CD4-positive, CD25-positive, alpha-beta regulatory T cell (primary cell): Measurements from ENCODE around the gene ELAVL1. TPM values are rescaled to one million over a fixed set of nuclear protein-coding genes. Genes with fewer than 3 reads are reported as not detected.

Experiments used
- ATAC-seq, 2 donors: fragments of 150-1000 bp; cut with Tn5 transposase; one replicate each; pipeline ENCODE4 v1.10.0; 2021; ENCODE audit warnings: low read depth in 2 of 2, moderate number of reproducible peaks in 2 of 2, moderate library complexity in 1 of 2
- DNase-seq, 3 donors: peaks; one replicate each; pipeline versions ENCODE4 v3.0.0 to v3.0.0-alpha.2; 2012 to 2022; ENCODE audit warnings: mixed read lengths in 1 of 3
- H3K27ac ChIP-seq: one replicate; pipeline ENCODE4 v1.7.0; 2013; ENCODE audit warnings: mild to moderate bottlenecking, low read length; ENCODE audit not compliant: insufficient read depth, poor library complexity, severe bottlenecking
- H3K27me3 ChIP-seq: one replicate; pipeline ENCODE4 v1.7.0; 2013; ENCODE audit warnings: low read length; ENCODE audit not compliant: control insufficient read depth, insufficient read depth
- H3K36me3 ChIP-seq: one replicate; pipeline ENCODE4 v1.7.0; 2013; ENCODE audit warnings: mild to moderate bottlenecking, low read length, moderate library complexity; ENCODE audit not compliant: control insufficient read depth, insufficient read depth
- H3K4me1 ChIP-seq: 2 replicates; pipeline ENCODE4 v1.7.0; 2013; ENCODE audit warnings: mild to moderate bottlenecking, low read length; ENCODE audit not compliant: insufficient read depth, control insufficient read depth, poor library complexity, severe bottlenecking
- H3K4me3 ChIP-seq: one replicate; pipeline ENCODE4 v1.7.0; 2013; ENCODE audit warnings: low read depth, mild to moderate bottlenecking, low read length, moderate library complexity
- H3K9me3 ChIP-seq, 2 experiments: 1 replicate in 1 of 2; 2 replicates in 1 of 2; pipeline ENCODE4 v1.7.0; 2013; ENCODE audit warnings: low read length in 2 of 2, mild to moderate bottlenecking in 1 of 2, moderate library complexity in 1 of 2; ENCODE audit not compliant: control insufficient read depth in 2 of 2
- H3K27ac Mint-ChIP-seq, 3 donors: one replicate each; pipeline ENCODE4 v1.8.0; 2020 to 2022; ENCODE audit warnings: mild to moderate bottlenecking in 3 of 3, mixed read lengths in 3 of 3, moderate library complexity in 2 of 3
- H3K27me3 Mint-ChIP-seq: one replicate; pipeline ENCODE4 v1.8.0; 2022; ENCODE audit warnings: mild to moderate bottlenecking, mixed read lengths
- H3K36me3 Mint-ChIP-seq: one replicate; pipeline ENCODE4 v1.8.0; 2020; ENCODE audit warnings: mixed read lengths
- H3K4me1 Mint-ChIP-seq, 4 donors: one replicate each; pipeline ENCODE4 v1.8.0; 2020 to 2022; ENCODE audit warnings: mixed read lengths in 4 of 4, mild to moderate bottlenecking in 1 of 4
- H3K4me3 Mint-ChIP-seq, 4 donors: one replicate each; pipeline ENCODE4 v1.8.0; 2020 to 2022; ENCODE audit warnings: mild to moderate bottlenecking in 4 of 4, mixed read lengths in 4 of 4, moderate library complexity in 3 of 4
- H3K9me3 Mint-ChIP-seq, 7 donors: one replicate each; pipeline ENCODE4 v1.8.0; 2020 to 2022; ENCODE audit warnings: mixed read lengths in 7 of 7, mild to moderate bottlenecking in 3 of 7, moderate library complexity in 2 of 7
- polyA plus RNA-seq, 4 donors: library from polyadenylated mRNA; unstranded; fragments of 300-500 nt; fragmentation: Illumina TruSeq; gene quantifications; one replicate each; pipeline ENCODE4 v1.2.3, GENCODE V29; 2021
- total RNA-seq: library from RNA; stranded (reverse); gene quantifications from one replicate; pipeline ENCODE4 v1.2.3, GENCODE V29; 2022

Gene ELAVL1
- total and polyA plus RNA-seq, 5 donors from 2014 or later = 39.6 to 52.0 (median 48.0) TPM

DNA sequence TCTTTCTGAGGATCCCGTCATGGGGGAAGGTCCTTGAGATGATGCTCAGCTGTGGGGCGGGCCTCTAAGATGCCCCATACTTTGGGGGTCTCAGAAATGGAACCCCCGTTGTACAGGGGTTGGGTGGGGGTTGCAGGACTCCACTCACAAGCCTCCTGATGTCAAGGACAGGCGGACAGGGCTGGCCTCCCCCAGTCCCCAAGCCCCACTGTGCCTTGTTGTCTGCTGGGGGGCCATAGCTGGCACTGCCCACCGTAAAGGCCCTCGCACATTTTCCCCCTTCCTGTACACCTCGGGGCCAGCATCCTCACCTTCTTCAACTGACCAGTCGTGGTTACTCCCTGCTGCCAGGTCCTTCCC is 82.6 kb downstream of the ELAVL1 start:
- peak overlapping the region in 1 of 4 donors; percentile 60 for H3K4me3 Mint-ChIP-seq
- Histone ChIP-seq H3K27me3 (peaks cover 5% of the 10 kb centered on the region), H3K9me3 (no peaks in the 10 kb centered on the region), H3K4me1 (peaks cover 42% of the 10 kb centered on the region), H3K4me3 (no peak overlapping the region), H3K36me3 (no peaks in the 10 kb centered on the region), H3K27ac (no peak overlapping the region)
- H3K27me3 Mint-ChIP-seq = peaks cover 19% of the 10 kb centered on the region
- peaks cover 0 to 49% (median 17%) of the 10 kb centered on the region in 4 donors for H3K4me1 Mint-ChIP-seq
- H3K36me3 Mint-ChIP-seq = peaks cover 4% of the 10 kb centered on the region
- DNase-seq (no peak), ATAC-seq (no peak)
- H3K27ac Mint-ChIP-seq = no peak overlapping the region
- H3K9me3 Mint-ChIP-seq = peaks cover 0 to 2% (median 0%) of the 10 kb centered on the region in 7 donors

DNA sequence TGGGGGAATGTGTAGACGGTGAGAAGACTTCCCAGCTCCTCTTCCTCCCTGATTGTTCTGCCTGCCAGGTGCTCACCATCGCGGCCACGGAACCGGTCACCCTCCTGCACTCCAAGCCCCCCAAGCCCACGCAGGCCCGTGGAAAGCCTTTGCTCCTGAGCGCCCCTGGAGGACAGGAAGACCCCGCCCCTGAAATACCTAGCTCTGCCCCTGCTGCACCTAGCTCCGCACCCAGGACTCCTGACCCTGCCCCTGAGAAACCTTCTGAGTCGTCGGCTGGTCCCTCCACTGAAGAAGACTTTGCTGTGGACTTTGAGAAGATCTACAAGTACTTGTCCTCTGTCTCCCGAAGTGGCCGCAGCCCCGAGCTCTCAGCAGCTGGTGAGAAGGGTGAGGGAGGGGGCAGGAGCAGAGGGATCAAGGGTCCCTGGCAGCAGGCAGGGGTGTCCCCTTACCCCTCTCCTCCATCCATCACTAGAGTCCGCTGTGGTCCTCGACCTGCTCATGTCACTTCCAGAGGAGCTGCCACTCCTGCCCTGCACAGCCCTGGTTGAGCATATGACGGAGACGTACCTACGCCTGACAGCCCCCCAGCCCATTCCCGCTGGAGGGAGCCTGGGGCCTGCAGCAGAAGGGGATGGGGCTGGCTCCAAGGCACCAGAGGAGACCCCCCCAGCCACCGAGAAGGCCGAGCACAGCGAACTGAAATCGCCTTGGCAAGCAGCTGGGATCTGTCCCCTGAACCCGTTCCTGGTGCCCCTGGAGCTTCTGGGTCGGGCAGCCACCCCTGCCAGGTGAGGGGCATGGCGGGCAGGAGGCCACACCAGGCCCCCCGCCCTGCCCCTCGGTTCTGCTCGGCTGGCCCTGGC is 83.2 kb downstream of the ELAVL1 start:
- no peak for DNase-seq
- Histone ChIP-seq H3K27ac (no peak overlapping the region), H3K27me3 (peaks cover 5% of the 10 kb centered on the region), H3K36me3 (no peaks in the 10 kb centered on the region), H3K4me1 (peaks cover 49% of the 10 kb centered on the region), H3K4me3 (no peak overlapping the region), H3K9me3 (no peaks in the 10 kb centered on the region)
- H3K27me3 Mint-ChIP-seq = peaks cover 20% of the 10 kb centered on the region
- H3K9me3 Mint-ChIP-seq = peaks cover 0 to 2% (median 0%) of the 10 kb centered on the region in 7 donors
- H3K27ac Mint-ChIP-seq = peak overlapping the region in 2 of 3 donors; percentile 52 to 59
- peak overlapping the region in 2 of 4 donors; percentile 60 to 76 for H3K4me3 Mint-ChIP-seq
- H3K4me1 Mint-ChIP-seq = peaks cover 0 to 51% (median 17%) of the 10 kb centered on the region in 4 donors
- H3K36me3 Mint-ChIP-seq = peaks cover 4% of the 10 kb centered on the region
- no peak for ATAC-seq

DNA sequence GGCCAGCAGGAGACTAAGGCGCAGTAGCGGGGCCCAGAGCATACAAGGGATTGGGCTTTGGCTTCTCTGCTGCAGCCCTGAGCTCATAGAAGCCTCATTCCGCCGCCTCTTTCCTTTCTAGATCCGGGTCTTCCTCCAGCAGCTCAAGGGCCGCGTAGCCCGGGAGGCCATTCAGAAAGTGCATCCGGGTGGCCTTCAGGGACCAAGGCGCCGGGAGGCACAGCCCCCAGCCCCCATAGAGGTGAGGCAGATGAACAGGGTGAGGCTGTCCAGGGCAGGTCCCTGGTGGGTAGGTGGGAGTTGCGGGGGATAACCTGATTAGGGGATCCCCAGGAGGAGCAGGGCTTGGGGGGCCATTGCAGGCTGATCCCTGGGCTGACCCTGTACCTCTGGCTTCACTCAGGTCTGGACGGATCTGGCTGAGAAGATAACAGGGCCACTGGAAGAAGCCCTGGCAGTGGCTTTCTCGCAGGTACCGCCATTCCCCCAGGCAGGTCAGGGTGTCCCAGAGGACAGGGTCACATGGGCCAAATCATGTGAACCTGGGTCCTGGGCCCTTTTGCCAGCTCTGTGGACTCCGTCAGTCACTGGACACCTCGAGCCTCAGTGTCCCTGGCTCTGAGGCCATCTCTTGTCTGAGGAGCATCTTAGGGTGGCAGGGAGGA is 84.0 kb downstream of the ELAVL1 start:
- ATAC-seq = no peak
- H3K27ac ChIP-seq = peak overlapping the region; percentile 78
- Mint-ChIP-seq H3K9me3 (peaks cover 0 to 2% (median 0%) of the 10 kb centered on the region in 7 donors), H3K4me1 (peaks cover 0 to 53% (median 19%) of the 10 kb centered on the region in 4 donors), H3K27ac (peak overlapping the region; percentile 91 to 94 (median 93)), H3K36me3 (peaks cover 4% of the 10 kb centered on the region), H3K27me3 (peaks cover 25% of the 10 kb centered on the region), H3K4me3 (peak overlapping the region; percentile 89 to 96 (median 94))
- no peak for DNase-seq
- H3K27me3 ChIP-seq = peaks cover 5% of the 10 kb centered on the region
- H3K4me1 ChIP-seq = peaks cover 56% of the 10 kb centered on the region
- H3K36me3 ChIP-seq = no peaks in the 10 kb centered on the region
- peak overlapping the region; percentile 78 for H3K4me3 ChIP-seq
- no peaks in the 10 kb centered on the region for H3K9me3 ChIP-seq

DNA sequence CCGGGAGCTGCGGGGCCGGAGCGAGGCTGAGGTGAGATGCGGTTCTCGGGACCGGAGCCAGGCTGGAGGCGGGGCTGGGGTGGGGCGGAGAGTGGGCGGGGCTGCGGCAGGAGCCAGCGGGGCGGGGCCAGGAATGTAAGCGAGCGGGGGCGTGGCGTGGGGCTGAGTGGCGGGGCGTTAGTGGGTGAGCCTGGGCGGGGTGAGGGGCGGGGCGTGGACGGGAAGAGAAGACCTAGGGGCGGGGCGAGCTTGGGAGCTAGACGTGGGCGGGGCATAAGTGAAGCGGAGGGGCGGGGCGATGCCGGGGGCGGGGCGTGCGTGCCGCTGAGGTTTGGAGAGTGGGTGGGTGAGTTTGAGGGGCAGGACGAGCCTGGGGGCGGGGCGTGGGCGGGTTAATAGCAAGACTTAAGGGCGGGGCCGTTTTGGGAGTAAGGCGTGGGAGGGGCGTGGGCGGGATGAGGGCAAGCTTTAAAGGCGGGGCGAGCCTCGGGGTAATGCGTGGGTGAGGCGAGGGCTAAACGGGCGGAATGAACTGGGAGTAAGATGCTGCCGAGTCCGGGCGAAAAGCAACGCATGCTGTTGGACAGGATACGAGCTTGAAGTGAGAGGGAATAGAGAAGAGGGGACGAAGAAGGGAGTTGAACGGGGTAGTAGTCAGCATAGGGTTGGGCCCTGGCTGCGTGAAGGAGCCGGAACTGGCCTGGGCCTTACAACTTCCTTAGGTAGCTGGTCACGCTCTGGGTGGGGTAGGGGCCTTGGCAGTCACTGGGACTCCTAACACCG is 84.7 kb downstream of the ELAVL1 start:
- Mint-ChIP-seq H3K36me3 (peaks cover 4% of the 10 kb centered on the region), H3K4me3 (peak overlapping the region; percentile 89 to 96 (median 94)), H3K27ac (peak overlapping the region; percentile 91 to 94 (median 93)), H3K27me3 (peaks cover 29% of the 10 kb centered on the region), H3K4me1 (peaks cover 0 to 54% (median 19%) of the 10 kb centered on the region in 4 donors), H3K9me3 (peaks cover 0 to 2% (median 0%) of the 10 kb centered on the region in 7 donors)
- ATAC-seq = peak; percentile 66 to 72
- Histone ChIP-seq H3K4me1 (peaks cover 59% of the 10 kb centered on the region), H3K36me3 (no peaks in the 10 kb centered on the region), H3K27ac (peak overlapping the region; percentile 78), H3K27me3 (peaks cover 7% of the 10 kb centered on the region), H3K9me3 (no peaks in the 10 kb centered on the region), H3K4me3 (peak overlapping the region; percentile 78)
- DNase-seq = peak; percentile 96 to 99 (median 97)

DNA sequence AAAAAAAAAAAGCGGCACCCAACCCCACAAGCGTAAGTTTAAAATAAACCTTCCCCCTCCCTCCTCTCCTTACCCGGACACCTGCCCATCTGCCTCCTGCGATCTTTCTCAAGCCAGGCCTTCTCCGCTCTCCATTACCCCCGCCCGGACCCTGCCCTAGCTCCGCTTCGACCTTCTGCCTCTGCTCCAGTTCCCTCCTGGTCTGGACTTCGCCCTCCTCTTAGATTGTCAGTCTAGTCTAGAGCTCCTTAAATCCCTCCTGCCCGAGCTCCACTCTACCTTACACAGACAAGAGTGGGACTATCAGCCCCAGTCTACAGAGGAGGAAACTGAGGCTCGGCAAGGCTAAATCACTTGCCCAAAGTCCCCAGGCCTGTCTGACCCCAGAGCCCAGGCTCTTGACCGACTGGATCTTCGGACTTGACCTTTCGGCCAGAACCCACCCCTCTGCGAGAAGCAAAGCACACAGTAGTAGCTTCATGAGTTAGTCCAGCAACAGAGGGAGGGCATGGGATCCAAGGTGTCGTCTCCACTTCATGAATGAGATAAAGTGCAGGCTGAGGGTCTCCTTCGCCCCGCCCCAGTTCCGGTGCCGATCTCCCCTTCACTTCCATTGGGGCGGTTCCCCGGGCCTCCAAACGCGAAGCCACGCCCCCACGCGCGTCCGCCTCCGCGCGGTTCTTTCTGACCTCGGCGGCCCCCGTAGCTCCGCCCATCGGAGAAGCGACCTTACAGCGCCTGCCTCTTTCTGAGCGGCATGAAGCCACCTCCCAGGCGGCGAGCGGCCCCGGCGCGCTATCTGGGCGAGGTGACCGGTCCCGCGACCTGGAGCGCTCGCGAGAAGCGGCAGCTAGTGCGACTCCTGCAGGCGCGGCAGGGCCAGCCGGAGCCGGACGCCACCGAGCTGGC is 85.6 kb downstream of the ELAVL1 start, which contains the start of gene SNAPC2:
Gene SNAPC2, plus strand, starts transcription at position 729 of the 909 bp plus-strand sequence. Its CDS starts 29 bp downstream, at position 758.
- peaks cover 0 to 2% (median 0%) of the 10 kb centered on the region in 7 donors for H3K9me3 Mint-ChIP-seq
- Histone ChIP-seq H3K36me3 (no peaks in the 10 kb centered on the region), H3K4me1 (peaks cover 53% of the 10 kb centered on the region), H3K9me3 (no peaks in the 10 kb centered on the region), H3K4me3 (peak within 1 kb of the TSS; percentile 79), H3K27me3 (peaks cover 11% of the 10 kb centered on the region), H3K27ac (peak within 1 kb of the TSS; percentile 78)
- H3K27ac Mint-ChIP-seq = peak within 1 kb of the TSS; percentile 91 to 94 (median 93)
- peak; percentile 63 to 65 for ATAC-seq
- peaks cover 37% of the 10 kb centered on the region for H3K27me3 Mint-ChIP-seq
- H3K4me1 Mint-ChIP-seq = peaks cover 0 to 57% (median 20%) of the 10 kb centered on the region in 4 donors
- peak; percentile 90 to 98 (median 97) for DNase-seq
- H3K4me3 Mint-ChIP-seq = peak within 1 kb of the TSS; percentile 89 to 96 (median 94)
- peaks cover 4% of the 10 kb centered on the region for H3K36me3 Mint-ChIP-seq

DNA sequence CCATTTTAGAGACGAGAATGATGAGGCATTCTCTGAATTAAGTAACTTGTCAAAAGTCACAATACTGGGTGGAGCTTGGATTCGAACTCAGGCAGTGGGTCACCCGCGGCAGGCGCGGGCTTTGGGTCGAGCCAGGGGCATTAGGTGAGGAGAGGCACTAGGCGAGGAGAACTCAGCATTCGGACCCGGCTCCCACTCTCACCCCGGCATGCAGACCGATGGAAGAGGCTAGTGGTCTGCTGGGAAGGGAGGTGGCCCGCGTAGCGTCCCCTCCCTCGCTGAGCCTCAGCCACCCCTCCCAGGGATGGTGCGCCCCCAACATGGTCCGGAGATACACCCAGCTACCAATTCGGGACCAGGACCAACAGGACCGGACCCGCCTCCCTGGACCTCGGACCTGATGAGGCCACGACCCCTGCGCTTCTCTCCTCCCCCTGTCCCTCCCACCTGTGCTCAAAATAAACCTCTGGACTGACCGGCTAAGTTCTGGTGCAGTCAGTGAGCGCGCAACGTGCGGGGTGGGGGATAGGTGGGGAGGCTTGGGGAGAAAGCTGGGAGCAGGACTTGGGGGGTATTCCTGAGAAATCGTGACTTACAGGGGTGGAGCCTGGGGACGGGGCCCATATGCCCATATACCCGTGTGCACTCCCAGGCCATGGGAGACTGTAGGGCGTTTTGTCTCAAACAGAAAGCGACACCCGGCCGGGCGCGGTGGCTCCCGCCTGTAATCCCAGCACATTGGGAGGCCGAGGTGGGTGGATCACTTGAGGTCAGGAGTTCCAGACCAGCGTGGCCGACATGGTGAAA is 86.6 kb downstream of the ELAVL1 start:
- DNase-seq = no peak
- Histone ChIP-seq H3K9me3 (no peaks in the 10 kb centered on the region), H3K27me3 (peaks cover 11% of the 10 kb centered on the region), H3K4me1 (peaks cover 51% of the 10 kb centered on the region), H3K36me3 (no peaks in the 10 kb centered on the region), H3K27ac (no peak overlapping the region), H3K4me3 (no peak overlapping the region)
- Mint-ChIP-seq H3K4me1 (peaks cover 0 to 56% (median 20%) of the 10 kb centered on the region in 4 donors), H3K27ac (no peak overlapping the region), H3K27me3 (peaks cover 43% of the 10 kb centered on the region), H3K4me3 (peak overlapping the region in 3 of 4 donors; percentile 89 to 96 (median 96)), H3K36me3 (peaks cover 4% of the 10 kb centered on the region), H3K9me3 (peaks cover 0 to 2% (median 0%) of the 10 kb centered on the region in 7 donors)
- ATAC-seq = no peak
